Loucy (cell line): Measurements from ENCODE around the gene RPS6KA1.

Experiments used
- H2AFZ ChIP-seq: fragments of 200-600 bp; sonication (generic); 2 replicates; pipeline ENCODE4 v1.6.0; 2016; ENCODE audit warnings: antibody characterized with exemption, mild to moderate bottlenecking, low read length, moderate library complexity
- H3F3A ChIP-seq: fragments of 200-600 bp; 2 replicates; pipeline ENCODE4 v1.6.0; 2016; ENCODE audit warnings: antibody characterized with exemption, low read depth, mild to moderate bottlenecking
- H3K27me3 ChIP-seq: fragments of 200-600 bp; sonication (generic); 2 replicates; pipeline ENCODE4 v1.6.1; 2014; ENCODE audit warnings: low read length, mild to moderate bottlenecking; ENCODE audit not compliant: insufficient read depth, poor library complexity, severe bottlenecking
- H3K36me3 ChIP-seq: fragments of 200-600 bp; sonication (generic); 2 replicates; pipeline ENCODE4 v1.6.1; 2016; ENCODE audit warnings: low read length; ENCODE audit not compliant: insufficient read depth
- H3K4me1 ChIP-seq: fragments of 200-600 bp; sonication (generic); 2 replicates; pipeline ENCODE4 v1.5.1; 2014; ENCODE audit warnings: low read length, mild to moderate bottlenecking; ENCODE audit not compliant: insufficient read depth, poor library complexity, severe bottlenecking
- H3K4me2 ChIP-seq: fragments of 200-600 bp; sonication (generic); 2 replicates; pipeline ENCODE4 v1.6.0; 2014; ENCODE audit warnings: antibody characterized with exemption, low read length, low read depth, mild to moderate bottlenecking; ENCODE audit not compliant: poor library complexity, severe bottlenecking
- H3K4me3 ChIP-seq: fragments of 200-600 bp; sonication (generic); 2 replicates; pipeline ENCODE4 v1.5.1; 2014; ENCODE audit warnings: low read length, mild to moderate bottlenecking, mixed read lengths; ENCODE audit not compliant: poor library complexity, severe bottlenecking
- H3K79me2 ChIP-seq: fragments of 200-600 bp; sonication (generic); 2 replicates; pipeline ENCODE4 v1.6.1; 2014; ENCODE audit warnings: low read length; ENCODE audit not compliant: insufficient read depth
- H3K9ac ChIP-seq: fragments of 200-600 bp; sonication (generic); 2 replicates; pipeline ENCODE4 v1.6.0; 2014; ENCODE audit warnings: mild to moderate bottlenecking, low read depth, low read length, moderate library complexity; ENCODE audit not compliant: poor library complexity, severe bottlenecking
- H3K9me2 ChIP-seq: fragments of 200-600 bp; sonication (generic); replicated peaks from 2 replicates; pipeline ENCODE4 v1.6.1; 2016; ENCODE audit warnings: low read depth, low read length, mixed read lengths
- H3K9me3 ChIP-seq: fragments of 200-600 bp; sonication (generic); 2 replicates; pipeline ENCODE4 v1.6.1; 2014; ENCODE audit warnings: mild to moderate bottlenecking, antibody characterized with exemption, low read length, low read depth; ENCODE audit not compliant: insufficient read depth
- H4K20me1 ChIP-seq: fragments of 200-600 bp; sonication (generic); 2 replicates; pipeline ENCODE4 v1.6.0; 2014; ENCODE audit warnings: antibody characterized with exemption, low read length, mild to moderate bottlenecking; ENCODE audit not compliant: insufficient read depth, poor library complexity, severe bottlenecking
- CTCF ChIP-seq: fragments of 200-600 bp; sonication (generic); conservative IDR thresholded peaks from 2 replicates; pipeline ENCODE4 v1.5.1; 2014; ENCODE audit warnings: mild to moderate bottlenecking, antibody characterized with exemption, low read length
- EZH2phosphoT487 ChIP-seq: fragments of 200-600 bp; IDR thresholded peaks from 2 replicates; pipeline ENCODE4 v1.6.1; 2018; ENCODE audit warnings: antibody characterized with exemption, mild to moderate bottlenecking, moderate library complexity, borderline replicate concordance

The RPS6KA1 gene

GRCh38 chr1:26539722-26540121 is 10.2 kb downstream of the RPS6KA1 start:
- Histone ChIP-seq H3K27me3 (no peaks in the 10 kb centered on the region), H3K79me2 (peaks cover 13% of the 10 kb centered on the region; the same call in 1 of the 2 replicates), H3K4me1 (peaks cover 48% of the 10 kb centered on the region), H3K9me3 (no peaks in the 10 kb centered on the region), H4K20me1 (no peaks in the 10 kb centered on the region), H3K36me3 (no peaks in the 10 kb centered on the region), H3K4me2 (no peak overlapping the region), H2AFZ (no peak overlapping the region), H3F3A (0 out of 2 replicates have a peak, but pooled peaks cover 8% of the 10 kb centered on the region), H3K9me2 (no peaks in the 10 kb centered on the region), H3K4me3 (no peak overlapping the region), H3K9ac (peak overlapping the region; percentile 29)
- no peak for TF ChIP-seq EZH2phosphoT487
- TF ChIP-seq CTCF, result no peak

GRCh38 chr1:26540351-26540750 is 10.8 kb downstream of the RPS6KA1 start:
- peaks cover 48% of the 10 kb centered on the region for H3K4me1 ChIP-seq
- H4K20me1 ChIP-seq, result no peaks in the 10 kb centered on the region
- TF ChIP-seq EZH2phosphoT487 (no peak), CTCF (no peak)
- no peaks in the 10 kb centered on the region for H3K9me3 ChIP-seq
- H3K79me2 ChIP-seq, result peaks cover 19% of the 10 kb centered on the region; the same call in 1 of the 2 replicates
- H2AFZ ChIP-seq, result no peak overlapping the region
- no peaks in the 10 kb centered on the region for H3K36me3 ChIP-seq
- no peaks in the 10 kb centered on the region for H3K9me2 ChIP-seq
- H3K27me3 ChIP-seq, result no peaks in the 10 kb centered on the region
- no peak overlapping the region for H3K4me2 ChIP-seq
- H3K4me3 ChIP-seq, result no peak overlapping the region
- peak overlapping the region; percentile 29 for H3K9ac ChIP-seq
- H3F3A ChIP-seq, result 0 out of 2 replicates have a peak, but pooled peaks cover 8% of the 10 kb centered on the region

- Histone ChIP-seq H2AFZ (peak overlapping the region; percentile 49; the same call in 1 of the 2 replicates), H3K4me3 (peak overlapping the region; percentile 74)
Observed at GRCh38 chr1:26541431-26541815, 11.9 kb downstream of the RPS6KA1 start.

More at GRCh38 chr1:26541431-26541815, 11.9 kb downstream of the RPS6KA1 start:
- H3K9ac ChIP-seq, result peak overlapping the region; percentile 76
- H3K36me3 ChIP-seq, result no peaks in the 10 kb centered on the region
- no peaks in the 10 kb centered on the region for H3K27me3 ChIP-seq
- H3F3A ChIP-seq, result 0 out of 2 replicates have a peak, but pooled peaks cover 8% of the 10 kb centered on the region
- no peaks in the 10 kb centered on the region for H3K9me3 ChIP-seq
- H4K20me1 ChIP-seq, result peaks cover 8% of the 10 kb centered on the region
- H3K79me2 ChIP-seq, result peaks cover 26% of the 10 kb centered on the region
- peak overlapping the region; percentile 81 for H3K4me2 ChIP-seq
- peaks cover 50% of the 10 kb centered on the region for H3K4me1 ChIP-seq
- no peaks in the 10 kb centered on the region for H3K9me2 ChIP-seq
- no peak for TF ChIP-seq EZH2phosphoT487
- no peak for TF ChIP-seq CTCF
